Lower leg skin (tissue), 4 donors: ENCODE measurements around the gene TMEM242. TPM values are rescaled to one million over a fixed set of nuclear protein-coding genes. Genes with fewer than 3 reads are reported as not detected.

Experiments used
- DNase-seq, 2 donors: peaks; one replicate each; pipeline ENCODE4 v3.0.0-alpha.2; 2019; ENCODE audit warnings: low spot score in 2 of 2
- H3K4me3 ChIP-seq: fragments of 200-600 bp; sonication (generic); 2 replicates; pipeline ENCODE4 v1.5.1; 2017; ENCODE audit warnings: mild to moderate bottlenecking, low read depth; ENCODE audit not compliant: poor library complexity, severe bottlenecking
- POLR2A ChIP-seq, 2 donors: fragments of 450-650 bp; IDR thresholded peaks; one replicate each; pipeline ENCODE4 v1.6.1; 2016 to 2017; ENCODE audit warnings: antibody characterized with exemption in 2 of 2, mild to moderate bottlenecking in 1 of 2, moderate library complexity in 1 of 2
- WGBS, 2 donors: methylation state at CpG; one replicate each; pipeline ENCODE4 v1.1.5; 2018; 5-methylcytosine and 5-hydroxymethylcytosine counted together
- intact Hi-C: fragments of 100-400 bp; cut with DNase I; formaldehyde crosslinking; loops from one replicate; pipeline ENCODE4 v1.15.0; 2023; ENCODE audit warnings: low total_unique reads
- total RNA-seq, 4 donors: library from RNA; depleted of rRNA; stranded (reverse); fragments of >200 nt; gene quantifications; one replicate each; pipeline ENCODE4 v1.1.0, GENCODE V29; 2016
- TF ChIP-seq, protein P1 (sequence below), 3 donors: fragments of 450-650 bp; IDR thresholded peaks; one replicate each; pipeline ENCODE4 v1.5.1; 2016; ENCODE audit warnings: antibody characterized with exemption in 3 of 3, mild to moderate bottlenecking in 3 of 3, moderate library complexity in 2 of 3

TMEM242 gene
- total RNA-seq, 4 donors from 2014 or later = 4.5 to 6.7 (median 4.8) TPM

DNA sequence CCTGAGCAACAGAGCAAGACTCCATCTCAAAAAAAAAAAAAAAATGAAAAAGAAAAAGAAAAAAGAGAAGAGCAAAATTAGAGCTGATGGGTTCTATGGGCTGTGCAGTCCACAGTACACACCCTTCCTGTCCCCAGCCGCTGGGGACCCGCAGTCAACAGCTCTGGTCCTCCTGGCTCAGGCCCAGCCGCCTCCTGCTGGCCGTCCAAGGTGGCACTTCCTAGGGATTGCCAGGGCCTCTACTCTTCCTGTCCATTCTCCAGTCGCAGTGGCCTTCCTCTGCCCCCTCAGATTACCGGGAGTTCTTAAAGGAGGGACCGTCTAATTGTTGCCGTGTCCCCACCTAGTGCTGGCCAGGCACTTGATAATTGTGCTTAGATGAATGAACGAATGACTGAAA lies 41.7 kb downstream of the TMEM242 start:
- intact Hi-C loops = no loop called here
- peak in 1 of 2 donors; percentile 81 for DNase-seq
- WGBS, 2 donors = 59 to 65% methylated on average over 9 of the region's 9 CpGs
- no peak overlapping the region for H3K4me3 ChIP-seq
- no peak for TF ChIP-seq POLR2A (IDR thresholded peaks at IDR 0.05)
- TF ChIP-seq, protein P1, sequence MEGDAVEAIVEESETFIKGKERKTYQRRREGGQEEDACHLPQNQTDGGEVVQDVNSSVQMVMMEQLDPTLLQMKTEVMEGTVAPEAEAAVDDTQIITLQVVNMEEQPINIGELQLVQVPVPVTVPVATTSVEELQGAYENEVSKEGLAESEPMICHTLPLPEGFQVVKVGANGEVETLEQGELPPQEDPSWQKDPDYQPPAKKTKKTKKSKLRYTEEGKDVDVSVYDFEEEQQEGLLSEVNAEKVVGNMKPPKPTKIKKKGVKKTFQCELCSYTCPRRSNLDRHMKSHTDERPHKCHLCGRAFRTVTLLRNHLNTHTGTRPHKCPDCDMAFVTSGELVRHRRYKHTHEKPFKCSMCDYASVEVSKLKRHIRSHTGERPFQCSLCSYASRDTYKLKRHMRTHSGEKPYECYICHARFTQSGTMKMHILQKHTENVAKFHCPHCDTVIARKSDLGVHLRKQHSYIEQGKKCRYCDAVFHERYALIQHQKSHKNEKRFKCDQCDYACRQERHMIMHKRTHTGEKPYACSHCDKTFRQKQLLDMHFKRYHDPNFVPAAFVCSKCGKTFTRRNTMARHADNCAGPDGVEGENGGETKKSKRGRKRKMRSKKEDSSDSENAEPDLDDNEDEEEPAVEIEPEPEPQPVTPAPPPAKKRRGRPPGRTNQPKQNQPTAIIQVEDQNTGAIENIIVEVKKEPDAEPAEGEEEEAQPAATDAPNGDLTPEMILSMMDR (IDR thresholded peaks at IDR 0.05) = no peak

DNA sequence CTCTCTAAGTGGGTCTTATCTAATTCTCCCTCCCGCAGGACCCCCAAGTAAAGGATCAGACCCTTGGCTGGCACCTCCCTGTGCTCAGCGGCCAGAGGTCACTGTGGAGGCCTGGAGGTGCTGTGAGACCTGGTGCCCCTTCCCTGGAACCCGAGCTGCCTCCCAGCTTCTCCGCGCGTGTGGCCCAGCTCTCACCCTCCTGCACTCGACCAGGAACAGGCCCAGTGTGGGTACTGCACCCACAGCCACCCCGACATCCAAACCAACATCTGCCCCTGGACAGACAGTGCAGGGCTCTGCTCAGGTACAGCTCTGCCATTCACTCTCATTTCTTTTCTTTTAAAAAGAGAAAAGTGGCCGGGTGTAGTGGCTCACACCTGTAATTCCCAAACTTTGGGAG lies 42.4 kb downstream of the TMEM242 start:
- WGBS, 2 donors = 85 to 87% methylated on average over 9 of the region's 9 CpGs
- TF ChIP-seq POLR2A (IDR thresholded peaks at IDR 0.05) = no peak
- TF ChIP-seq, protein P1 (IDR thresholded peaks at IDR 0.05) = no peak
- H3K4me3 ChIP-seq = no peak overlapping the region
- intact Hi-C loops = no loop called here
- peak in 1 of 2 donors; percentile 29 for DNase-seq

DNA sequence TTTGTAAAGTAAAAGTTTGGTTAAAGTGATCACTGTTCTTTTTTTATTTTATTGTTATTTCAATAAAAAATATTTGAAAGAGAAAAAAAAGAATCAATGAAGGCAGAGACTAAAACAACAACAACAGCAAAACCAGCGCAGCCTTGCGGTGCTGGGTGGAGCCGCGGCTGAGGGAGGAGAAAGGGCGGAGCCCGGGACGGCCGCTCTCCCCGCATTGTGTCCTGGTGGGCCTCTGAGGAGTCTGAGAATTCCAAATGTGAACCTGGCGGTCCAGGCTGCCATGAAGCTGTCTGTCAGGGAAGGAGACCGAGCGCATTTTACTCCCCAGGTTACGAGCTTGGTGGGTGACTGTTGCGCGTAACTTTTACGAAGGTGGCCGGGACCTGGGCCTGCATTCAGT lies 43.2 kb downstream of the TMEM242 start:
- 63 to 69% methylated on average over 9 to 17 of the region's 17 CpGs for whole genome bisulfite sequencing, 2 donors
- intact Hi-C loops = no loop called here
- TF ChIP-seq, protein P1 (IDR thresholded peaks at IDR 0.05) = no peak
- no peak for TF ChIP-seq POLR2A (IDR thresholded peaks at IDR 0.05)
- H3K4me3 ChIP-seq = no peak overlapping the region
- peak in 1 of 2 donors; percentile 7 for DNase-seq

DNA sequence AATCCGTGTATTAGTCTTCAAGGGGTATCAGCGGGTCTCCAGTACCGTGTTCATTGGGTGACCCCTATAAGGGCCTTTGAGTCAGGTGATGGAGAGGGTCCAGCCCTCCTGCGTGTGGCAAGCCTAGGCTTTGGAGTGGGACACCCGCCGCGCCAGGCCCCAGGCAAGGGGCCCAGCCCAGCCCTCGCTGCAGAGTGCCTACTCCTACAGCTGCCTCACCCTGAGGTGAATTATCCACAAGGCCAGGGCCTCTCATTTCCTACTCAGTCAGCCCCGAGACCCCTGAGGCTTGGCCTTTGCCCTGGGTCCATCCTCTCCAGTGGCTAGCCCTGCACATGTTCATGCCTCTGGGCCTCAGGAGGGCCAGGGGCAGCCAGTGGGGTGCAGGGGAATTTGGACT lies 45.1 kb downstream of the TMEM242 start:
- DNase-seq = peak in 1 of 2 donors; percentile 48
- H3K4me3 ChIP-seq = no peak overlapping the region
- WGBS, 2 donors = 94 to 96% methylated on average over 4 to 9 of the region's 9 CpGs
- TF ChIP-seq, protein P1 (IDR thresholded peaks at IDR 0.05) = no peak
- TF ChIP-seq POLR2A (IDR thresholded peaks at IDR 0.05) = no peak
- intact Hi-C loops = no loop called here

DNA sequence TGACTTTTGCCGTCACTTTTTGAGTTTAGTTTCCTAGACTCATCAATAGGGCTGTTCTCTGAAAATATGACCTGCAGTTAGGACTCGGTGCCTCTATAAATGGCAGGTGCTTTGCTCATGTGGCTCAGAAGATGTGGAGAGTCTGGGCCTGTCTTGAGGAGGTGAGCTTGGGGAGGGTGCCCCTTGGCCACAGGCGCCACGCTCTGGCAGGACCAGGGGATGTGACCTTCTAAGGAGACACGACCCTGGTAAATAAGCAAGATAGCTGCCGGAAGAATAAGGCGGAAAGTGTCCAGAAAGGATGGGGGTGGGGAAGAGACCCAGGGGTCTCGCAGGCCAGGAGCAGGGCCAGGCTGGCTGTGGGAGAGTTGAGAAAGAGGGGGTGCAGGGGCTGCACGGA lies 46.6 kb downstream of the TMEM242 start:
- H3K4me3 ChIP-seq = no peak overlapping the region
- DNase-seq = peak in 1 of 2 donors; percentile 49
- 82 to 92% methylated on average over 9 of the region's 9 CpGs for WGBS, 2 donors
- intact Hi-C loops = no loop called here
- no peak for TF ChIP-seq POLR2A (IDR thresholded peaks at IDR 0.05)
- TF ChIP-seq, protein P1 (IDR thresholded peaks at IDR 0.05) = no peak

DNA sequence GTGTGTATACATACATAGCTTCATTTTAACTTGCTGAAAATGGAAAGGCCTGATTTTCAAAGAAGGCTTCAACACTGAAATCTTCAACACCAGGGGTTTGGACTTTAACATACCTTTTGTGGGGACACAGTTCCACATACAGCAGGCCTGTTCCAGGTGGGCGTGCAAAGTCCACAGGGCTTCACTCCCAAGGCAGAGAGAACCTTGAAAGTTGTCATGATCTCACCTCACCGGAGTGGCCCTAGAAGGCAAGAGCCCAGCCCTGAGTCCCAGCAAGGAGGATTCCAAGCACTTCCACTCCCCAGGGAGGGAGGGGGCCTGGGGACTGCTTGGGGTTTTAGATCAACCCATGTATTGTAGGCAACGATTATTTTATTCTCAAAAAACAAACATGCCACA lies 47.2 kb downstream of the TMEM242 start:
- 89 to 93% methylated on average over 3 of the region's 3 CpGs for WGBS, 2 donors
- TF ChIP-seq, protein P1 (IDR thresholded peaks at IDR 0.05) = no peak
- TF ChIP-seq POLR2A (IDR thresholded peaks at IDR 0.05) = no peak
- DNase-seq = peak in 1 of 2 donors; percentile 80
- intact Hi-C loops = no loop called here
- no peak overlapping the region for H3K4me3 ChIP-seq
